Osteoblast (primary cell): ENCODE data around the gene SLC27A2. TPM values are rescaled to one million over a fixed set of nuclear protein-coding genes. Genes with fewer than 3 reads are reported as not detected.
"Not testable (repeated sequence)": the region's sequence is repeated elsewhere in the genome, so short reads cannot be mapped to it uniquely, and the experiment has no call there.

Experiments
- DNase-seq: peaks from one replicate; pipeline ENCODE4 v3.0.0; 2011; ENCODE audit warnings: low spot score, mixed read lengths; ENCODE audit not compliant: insufficient read length; ENCODE audit errors: missing footprints
- H2AFZ ChIP-seq: 2 replicates; pipeline ENCODE4 v1.6.0; 2011; ENCODE audit warnings: mild to moderate bottlenecking, low read length
- H3K27ac ChIP-seq: 2 replicates; pipeline ENCODE4 v1.5.1; 2011; ENCODE audit warnings: mild to moderate bottlenecking, low read depth, low read length, moderate library complexity
- H3K27me3 ChIP-seq: 2 replicates; pipeline ENCODE4 v1.6.0; 2012; ENCODE audit warnings: mild to moderate bottlenecking, control low read depth, inconsistent platforms, low read length, moderate library complexity; ENCODE audit not compliant: insufficient read depth
- H3K36me3 ChIP-seq: 2 replicates; pipeline ENCODE4 v1.5.1; 2011; ENCODE audit warnings: mild to moderate bottlenecking, low read length, control low read depth, moderate library complexity; ENCODE audit not compliant: insufficient read depth
- H3K4me1 ChIP-seq: 2 replicates; pipeline ENCODE4 v1.5.1; 2011; ENCODE audit warnings: mild to moderate bottlenecking, low read length, control low read depth, moderate library complexity; ENCODE audit not compliant: insufficient read depth
- H3K4me2 ChIP-seq: 2 replicates; pipeline ENCODE4 v1.6.0; 2011; ENCODE audit warnings: mild to moderate bottlenecking, low read length; ENCODE audit not compliant: insufficient read depth
- H3K4me3 ChIP-seq: fragments of 200-600 bp; sonication (generic); 3 replicates; pipeline ENCODE4 v1.5.1; 2012; ENCODE audit warnings: mild to moderate bottlenecking, low read length, inconsistent platforms; ENCODE audit not compliant: insufficient read depth
- H3K79me2 ChIP-seq: 2 replicates; pipeline ENCODE4 v1.6.0; 2012; ENCODE audit warnings: mild to moderate bottlenecking, low read length, control low read depth, inconsistent platforms; ENCODE audit not compliant: insufficient read depth
- H3K9me3 ChIP-seq: 2 replicates; pipeline ENCODE4 v1.5.1; 2011; ENCODE audit warnings: low read depth, low read length, control low read depth
- H4K20me1 ChIP-seq: 2 replicates; pipeline ENCODE4 v1.6.0; 2012; ENCODE audit warnings: mild to moderate bottlenecking, low read length, control low read depth; ENCODE audit not compliant: insufficient read depth
- CTCF ChIP-seq: IDR thresholded peaks from 2 replicates; pipeline ENCODE4 v1.5.1; 2011; ENCODE audit warnings: mild to moderate bottlenecking, low read depth, low read length, moderate library complexity; ENCODE audit errors: extremely low read depth
- total RNA-seq: library from RNA; depleted of rRNA; stranded (reverse); fragments of >200 nt; gene quantifications from 2 replicates; pipeline ENCODE4 v1.2.3, GENCODE V29; 2012

SLC27A2 gene
- total RNA-seq, 1 donor: not detected

DNA sequence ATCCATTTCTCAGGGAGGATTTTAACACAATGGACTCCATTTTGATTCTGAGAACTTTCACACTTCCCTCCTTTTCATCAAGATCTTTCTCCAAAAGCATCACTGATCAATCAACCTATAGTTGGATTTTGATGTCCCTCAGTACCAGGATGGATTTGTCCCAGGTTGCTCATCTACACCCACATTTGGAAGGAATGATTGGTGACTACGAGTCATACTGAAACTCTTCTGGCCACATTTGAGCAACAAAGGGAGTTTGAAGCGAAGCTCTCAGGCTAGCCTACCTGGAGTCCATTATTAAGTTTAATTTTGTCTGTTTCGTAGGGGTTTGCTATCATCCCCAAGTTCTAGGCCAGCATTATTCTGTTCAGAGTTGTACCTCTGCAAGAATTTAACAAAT lies 31.6 kb upstream of the SLC27A2 start:
- Histone ChIP-seq H3K36me3 (no peaks in the 10 kb centered on the region), H4K20me1 (no peaks in the 10 kb centered on the region), H2AFZ (no peak overlapping the region), H3K9me3 (no peaks in the 10 kb centered on the region), H3K4me3 (no peak overlapping the region), H3K27me3 (no peaks in the 10 kb centered on the region), H3K27ac (no peak overlapping the region), H3K4me1 (no peaks in the 10 kb centered on the region), H3K79me2 (no peaks in the 10 kb centered on the region), H3K4me2 (no peak overlapping the region)
- no peak for DNase-seq
- TF ChIP-seq CTCF: no peak

- H3K27ac ChIP-seq: no peak overlapping the region
- no peak overlapping the region for H3K4me3 ChIP-seq
- H3K4me2 ChIP-seq: no peak overlapping the region
- DNase-seq: no peak
- no peaks in the 10 kb centered on the region for H3K36me3 ChIP-seq
- no peaks in the 10 kb centered on the region for H4K20me1 ChIP-seq
- H3K27me3 ChIP-seq: no peaks in the 10 kb centered on the region
- no peaks in the 10 kb centered on the region for H3K9me3 ChIP-seq
- H3K4me1 ChIP-seq: no peaks in the 10 kb centered on the region
- H3K79me2 ChIP-seq: no peaks in the 10 kb centered on the region
- TF ChIP-seq CTCF: no peak
- H2AFZ ChIP-seq: no peak overlapping the region
These were observed 31.1 kb upstream of the SLC27A2 start for GRCh38 chr15:50150851-50151250.

GRCh38 chr15:50151476-50151875 lies 30.5 kb upstream of the SLC27A2 start:
- Histone ChIP-seq H3K27ac (no peak overlapping the region), H3K36me3 (no peaks in the 10 kb centered on the region), H3K79me2 (no peaks in the 10 kb centered on the region), H3K4me3 (no peak overlapping the region), H3K4me1 (no peaks in the 10 kb centered on the region), H2AFZ (no peak overlapping the region), H4K20me1 (no peaks in the 10 kb centered on the region), H3K4me2 (no peak overlapping the region), H3K27me3 (no peaks in the 10 kb centered on the region), H3K9me3 (no peaks in the 10 kb centered on the region)
- TF ChIP-seq CTCF: no peak
- DNase-seq: no peak

DNA sequence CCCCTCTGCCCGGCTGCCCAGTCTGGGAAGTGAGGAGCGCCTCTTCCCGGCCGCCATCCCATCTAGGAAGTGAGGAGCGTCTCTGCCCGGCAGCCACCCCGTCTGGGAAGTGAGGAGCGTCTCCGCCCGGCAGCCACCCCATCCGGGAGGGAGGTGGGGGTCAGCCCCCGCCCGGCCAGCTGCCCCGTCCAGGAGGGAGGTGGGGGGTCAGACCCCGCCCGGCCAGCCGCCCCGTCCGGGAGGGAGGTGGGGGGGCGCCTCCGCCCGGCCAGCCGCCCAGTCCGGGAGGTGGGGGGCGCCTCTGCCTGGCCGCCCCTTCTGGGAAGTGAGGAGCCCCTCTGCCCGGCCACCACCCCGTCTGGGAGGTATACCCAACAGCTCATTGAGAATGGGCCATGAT lies 23.8 kb upstream of the SLC27A2 start:
- H3K79me2 ChIP-seq, H3K4me2 ChIP-seq, H3K4me3 ChIP-seq, H3K9me3 ChIP-seq, H3K27ac ChIP-seq, H3K27me3 ChIP-seq, H3K4me1 ChIP-seq, H4K20me1 ChIP-seq, DNase-seq, H3K36me3 ChIP-seq, H2AFZ ChIP-seq: not testable (repeated sequence)
